DND-41 (cell line): ENCODE results near the gene SMYD4.

Experiments used
- CTCF ChIP-seq: IDR thresholded peaks from 2 replicates; pipeline ENCODE4 v1.5.1; 2012; ENCODE audit warnings: borderline replicate concordance, low read length, moderate library complexity, mild to moderate bottlenecking; ENCODE audit not compliant: poor library complexity, severe bottlenecking; ENCODE audit errors: extremely low read depth
- EZH2 ChIP-seq: IDR thresholded peaks from 3 replicates; pipeline ENCODE4 v1.6.1; 2012; ENCODE audit warnings: borderline replicate concordance, low read depth, mild to moderate bottlenecking, moderate library complexity, low read length, inconsistent platforms; ENCODE audit not compliant: severe bottlenecking

DNA sequence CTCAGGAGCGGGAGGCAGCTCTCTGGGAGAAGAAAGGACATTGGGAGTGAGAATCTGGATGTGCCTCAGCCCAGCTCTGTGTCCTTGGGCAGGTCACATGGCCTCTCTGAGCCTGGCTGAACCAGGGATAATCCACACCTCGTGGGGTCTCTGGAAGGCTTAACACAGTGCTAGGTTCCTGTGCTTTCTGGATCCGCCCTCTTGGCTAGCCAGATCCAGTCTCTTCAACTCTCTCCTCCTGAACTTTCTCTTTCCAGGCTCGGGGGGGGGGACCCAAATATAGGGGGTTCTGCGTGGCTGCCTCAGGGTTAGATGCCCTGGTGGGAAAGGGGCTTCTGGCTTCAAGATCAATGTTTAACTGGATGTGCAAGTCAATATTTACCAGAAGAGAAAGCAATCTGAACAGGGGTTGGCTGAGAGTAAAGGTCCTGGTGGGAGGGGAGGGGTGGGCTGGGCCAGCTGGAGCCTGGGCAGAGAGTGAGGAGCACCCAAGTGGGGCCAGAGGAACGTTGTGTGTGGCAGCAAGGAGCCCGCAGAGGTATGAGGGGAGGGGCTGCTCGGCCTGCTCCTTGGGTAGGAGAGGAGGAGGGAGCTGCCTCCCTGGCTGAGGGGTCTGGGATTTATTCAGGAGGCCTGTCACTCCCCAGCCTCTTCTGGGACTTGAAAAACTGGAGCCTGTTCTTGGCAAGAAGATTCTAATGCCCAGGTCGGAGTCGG, 87.2 kb downstream of the SMYD4 start, which contains the start of gene SERPINF2:
- TF ChIP-seq EZH2 = no peak
- TF ChIP-seq CTCF = no peak
